Astrocyte of the hippocampus (primary cell): ENCODE data around the gene TRIM56.

Experiments used
- DNase-seq: peaks from one replicate; pipeline ENCODE4 v3.0.0; 2011; ENCODE audit warnings: low read depth, low spot score

Gene TRIM56

DNA sequence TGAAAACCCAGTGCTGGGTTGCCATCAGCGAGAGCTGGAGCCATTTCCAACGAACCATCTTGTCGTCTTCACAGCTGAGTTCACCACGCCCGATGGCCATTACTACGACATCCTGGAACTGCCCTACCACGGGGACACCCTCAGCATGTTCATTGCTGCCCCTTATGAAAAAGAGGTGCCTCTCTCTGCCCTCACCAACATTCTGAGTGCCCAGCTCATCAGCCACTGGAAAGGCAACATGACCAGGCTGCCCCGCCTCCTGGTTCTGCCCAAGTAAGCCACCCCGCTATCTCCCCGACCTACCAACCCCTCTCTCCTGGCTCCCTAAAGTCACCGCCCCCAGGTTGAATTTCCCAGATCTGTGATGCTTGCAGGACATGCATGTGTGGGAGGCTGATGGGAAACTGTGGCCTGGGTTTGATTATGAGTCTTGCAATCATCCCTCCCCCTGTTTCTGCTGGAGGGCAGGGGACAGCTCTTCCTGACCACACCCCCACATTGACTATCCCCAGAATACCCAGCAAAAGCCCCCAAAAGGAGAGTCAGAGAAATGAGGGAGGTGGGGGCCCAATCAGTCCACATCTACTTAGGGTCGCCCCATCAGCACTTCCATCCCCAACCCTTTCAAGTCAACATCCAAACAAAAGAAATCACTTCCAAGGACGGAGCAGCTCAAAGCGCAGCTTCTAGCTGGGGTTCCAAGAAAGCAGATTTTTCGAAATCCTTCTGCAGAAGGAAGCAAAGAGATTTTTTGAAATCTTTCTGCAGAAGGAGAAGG lies 48.5 kb downstream of the TRIM56 start:
- DNase-seq, result peak; percentile 52

DNA sequence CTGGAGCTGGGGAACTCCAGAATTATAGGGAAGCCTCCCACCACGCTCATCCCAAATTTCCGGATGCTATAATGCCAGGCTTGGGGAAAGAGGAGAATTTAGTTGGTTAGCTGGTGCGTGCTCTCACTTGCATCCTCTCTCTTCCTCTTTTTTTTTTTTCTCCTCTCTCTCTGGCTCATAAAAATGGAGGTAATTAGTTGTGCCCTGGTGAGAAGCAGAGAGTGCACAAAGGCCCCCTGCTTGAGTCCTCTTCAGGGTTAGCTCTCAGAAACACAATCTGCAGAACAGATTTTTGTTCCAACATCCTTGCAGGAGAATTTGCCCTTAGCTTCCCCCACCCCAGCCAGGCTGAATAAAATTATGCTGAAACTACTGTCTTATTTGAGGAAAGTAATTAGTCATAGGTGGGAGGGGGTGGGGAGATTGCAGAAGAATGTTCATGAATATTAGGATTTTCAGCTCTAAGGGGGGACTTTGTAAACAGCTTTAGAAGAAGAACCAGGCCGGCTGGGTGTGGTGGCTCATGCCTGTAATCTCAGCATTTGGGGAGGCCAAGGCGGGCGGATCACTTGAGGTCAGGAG lies 49.2 kb downstream of the TRIM56 start:
- DNase-seq, result peak; percentile 64

DNA sequence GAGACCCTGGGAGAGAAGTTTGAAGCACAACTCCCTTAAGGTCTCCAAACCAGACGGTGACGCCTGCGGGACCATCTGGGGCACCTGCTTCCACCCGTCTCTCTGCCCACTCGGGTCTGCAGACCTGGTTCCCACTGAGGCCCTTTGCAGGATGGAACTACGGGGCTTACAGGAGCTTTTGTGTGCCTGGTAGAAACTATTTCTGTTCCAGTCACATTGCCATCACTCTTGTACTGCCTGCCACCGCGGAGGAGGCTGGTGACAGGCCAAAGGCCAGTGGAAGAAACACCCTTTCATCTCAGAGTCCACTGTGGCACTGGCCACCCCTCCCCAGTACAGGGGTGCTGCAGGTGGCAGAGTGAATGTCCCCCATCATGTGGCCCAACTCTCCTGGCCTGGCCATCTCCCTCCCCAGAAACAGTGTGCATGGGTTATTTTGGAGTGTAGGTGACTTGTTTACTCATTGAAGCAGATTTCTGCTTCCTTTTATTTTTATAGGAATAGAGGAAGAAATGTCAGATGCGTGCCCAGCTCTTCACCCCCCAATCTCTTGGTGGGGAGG lies 52.5 kb downstream of the TRIM56 start:
- no peak for DNase-seq

DNA sequence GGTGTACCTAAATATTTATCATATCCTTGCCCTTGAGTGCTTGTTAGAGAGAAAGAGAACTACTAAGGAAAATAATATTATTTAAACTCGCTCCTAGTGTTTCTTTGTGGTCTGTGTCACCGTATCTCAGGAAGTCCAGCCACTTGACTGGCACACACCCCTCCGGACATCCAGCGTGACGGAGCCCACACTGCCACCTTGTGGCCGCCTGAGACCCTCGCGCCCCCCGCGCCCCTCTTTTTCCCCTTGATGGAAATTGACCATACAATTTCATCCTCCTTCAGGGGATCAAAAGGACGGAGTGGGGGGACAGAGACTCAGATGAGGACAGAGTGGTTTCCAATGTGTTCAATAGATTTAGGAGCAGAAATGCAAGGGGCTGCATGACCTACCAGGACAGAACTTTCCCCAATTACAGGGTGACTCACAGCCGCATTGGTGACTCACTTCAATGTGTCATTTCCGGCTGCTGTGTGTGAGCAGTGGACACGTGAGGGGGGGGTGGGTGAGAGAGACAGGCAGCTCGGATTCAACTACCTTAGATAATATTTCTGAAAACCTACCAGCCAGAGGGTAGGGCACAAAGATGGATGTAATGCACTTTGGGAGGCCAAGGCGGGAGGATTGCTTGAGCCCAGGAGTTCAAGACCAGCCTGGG lies 53.1 kb downstream of the TRIM56 start:
- peak; percentile 97 for DNase-seq

DNA sequence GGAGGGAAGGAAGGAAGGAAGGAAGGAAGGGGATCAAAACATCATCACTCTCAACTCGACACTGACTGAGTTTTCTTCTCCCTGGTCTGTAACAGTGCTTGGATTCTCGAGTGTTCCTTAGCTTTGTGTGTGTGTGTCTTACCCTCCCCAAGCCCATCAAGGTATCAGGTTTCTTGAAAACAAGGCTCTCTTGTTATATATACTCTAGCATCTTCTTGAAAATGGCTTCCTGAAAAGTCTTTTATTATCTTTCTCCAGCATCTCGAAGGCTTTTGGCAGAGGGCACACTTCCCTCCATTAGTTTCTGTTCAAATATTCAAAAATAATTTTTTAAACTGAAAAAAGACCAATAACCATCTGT lies 55.0 kb downstream of the TRIM56 start:
- peak; percentile 48 for DNase-seq

DNA sequence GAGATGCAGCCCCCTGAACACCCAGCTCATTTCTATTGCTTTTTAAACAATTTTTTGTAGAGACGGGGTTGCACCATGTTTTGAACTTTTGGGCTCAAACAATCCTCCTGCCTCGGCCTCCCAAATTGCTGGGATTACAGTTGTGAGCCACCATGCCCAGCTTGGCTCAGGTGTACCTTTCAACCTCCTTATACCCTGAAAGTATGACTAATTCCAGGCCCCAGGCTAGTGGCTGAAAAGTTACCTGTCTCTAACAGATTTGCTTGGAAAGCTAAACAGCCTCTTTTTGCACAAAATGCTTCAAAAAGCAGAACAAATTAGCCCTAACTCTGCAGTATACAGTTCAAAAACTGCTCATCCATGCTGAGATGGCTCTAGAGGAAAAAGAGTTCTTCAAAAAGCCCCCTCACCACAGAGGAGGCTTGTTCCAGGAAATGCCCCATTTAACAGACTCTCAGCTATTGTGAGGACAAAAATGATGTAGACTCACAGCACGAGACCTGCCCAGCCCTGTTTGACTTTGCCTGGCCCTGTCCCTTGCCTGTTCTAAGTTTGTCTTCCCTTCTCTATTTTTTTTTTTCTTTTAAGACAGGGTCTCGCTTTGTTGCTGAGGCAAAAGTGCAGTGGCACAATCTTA lies 55.6 kb downstream of the TRIM56 start:
- DNase-seq, result no peak
